ENCODE data around the gene RNPEPL1.

RNPEPL1 gene

DNA sequence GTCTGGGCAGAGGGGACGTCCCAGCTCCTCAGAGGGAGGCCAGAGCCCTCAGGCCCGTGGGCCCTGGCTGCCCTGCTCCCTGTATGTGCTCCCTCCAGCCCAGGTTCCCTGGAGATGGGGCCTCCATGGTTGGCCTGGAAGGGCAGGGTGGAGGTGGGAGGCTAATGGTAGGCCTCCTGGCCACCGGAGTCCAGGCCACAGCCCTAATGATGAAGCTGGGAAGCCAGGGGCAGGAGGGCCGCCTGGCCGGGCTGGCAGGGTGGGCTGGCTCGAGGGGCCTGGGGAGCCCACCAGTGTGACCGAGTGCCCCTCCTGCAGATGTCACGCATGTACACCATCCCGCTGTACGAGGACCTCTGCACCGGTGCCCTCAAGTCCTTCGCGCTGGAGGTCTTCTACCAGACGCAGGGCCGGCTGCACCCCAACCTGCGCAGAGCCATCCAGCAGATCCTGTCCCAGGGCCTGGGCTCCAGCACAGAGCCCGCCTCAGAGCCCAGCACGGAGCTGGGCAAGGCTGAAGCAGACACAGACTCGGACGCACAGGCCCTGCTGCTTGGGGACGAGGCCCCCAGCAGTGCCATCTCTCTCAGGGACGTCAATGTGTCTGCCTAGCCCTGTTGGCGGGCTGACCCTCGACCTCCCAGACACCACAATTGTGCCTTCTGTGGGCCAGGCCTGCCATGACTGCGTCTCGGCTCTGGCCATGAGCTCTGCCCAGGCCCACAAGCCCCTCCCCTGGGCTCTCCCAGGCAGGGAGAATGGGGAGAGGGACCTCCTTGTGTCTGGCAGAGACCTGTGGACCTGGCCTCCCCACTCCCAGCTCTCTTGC lies 9.2 kb downstream of the RNPEPL1 start:
- no peak for DNase-seq

DNA sequence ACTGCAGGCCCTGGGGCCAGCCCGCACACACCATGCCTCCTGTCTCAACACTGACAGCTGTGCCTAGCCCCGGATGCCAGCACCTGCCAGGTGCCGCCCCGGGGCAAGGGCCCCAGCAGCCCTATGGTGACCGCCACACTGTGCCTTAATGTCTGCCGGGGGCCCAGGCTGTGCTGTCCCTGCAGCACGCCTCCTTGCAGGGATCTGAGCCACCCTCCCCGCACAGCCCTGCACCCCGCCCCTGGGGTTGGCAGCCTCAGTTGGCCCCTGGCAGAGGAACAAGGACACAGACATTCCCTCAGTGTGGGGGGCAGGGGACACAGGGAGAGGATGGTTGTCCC lies 9.8 kb downstream of the RNPEPL1 start:
- DNase-seq = no peak

- DNase-seq = no peak
Measured at GRCh38 chr2:240578488-240578887, 10.2 kb downstream of the RNPEPL1 start.

DNA sequence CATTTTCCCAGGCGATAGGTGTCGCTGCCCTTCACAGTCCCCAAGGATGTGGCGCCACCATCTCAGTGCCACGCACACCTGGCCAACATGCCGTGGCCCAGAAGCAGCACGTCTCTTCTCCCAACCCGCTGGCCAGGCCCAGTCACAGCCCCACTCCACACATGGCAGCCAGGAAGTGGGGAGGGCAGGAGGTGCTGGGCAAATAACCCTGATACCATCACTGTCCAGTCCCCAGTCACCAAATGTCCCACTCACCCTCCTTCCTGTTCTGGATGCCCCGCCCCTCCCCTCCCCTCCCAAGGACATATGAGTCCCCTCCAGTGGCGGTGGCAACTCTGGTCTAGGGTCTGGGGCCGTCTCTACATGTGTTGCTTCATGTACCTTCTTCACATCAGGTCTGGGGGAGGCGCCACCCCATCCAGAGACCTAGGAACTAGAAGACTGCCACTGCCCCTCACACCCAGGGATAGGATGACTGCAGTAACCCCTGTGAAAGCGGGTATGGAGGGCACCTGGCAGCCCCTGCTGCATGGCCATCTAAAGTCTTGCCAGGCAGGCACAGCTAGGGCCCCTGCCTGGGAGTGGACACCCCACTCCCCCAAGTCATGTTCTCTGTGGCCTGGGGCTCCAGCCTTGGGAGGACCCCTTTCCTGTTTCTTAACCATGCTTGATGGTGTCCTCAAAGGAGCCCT lies 10.9 kb downstream of the RNPEPL1 start:
- DNase-seq = peak; percentile 5

DNA sequence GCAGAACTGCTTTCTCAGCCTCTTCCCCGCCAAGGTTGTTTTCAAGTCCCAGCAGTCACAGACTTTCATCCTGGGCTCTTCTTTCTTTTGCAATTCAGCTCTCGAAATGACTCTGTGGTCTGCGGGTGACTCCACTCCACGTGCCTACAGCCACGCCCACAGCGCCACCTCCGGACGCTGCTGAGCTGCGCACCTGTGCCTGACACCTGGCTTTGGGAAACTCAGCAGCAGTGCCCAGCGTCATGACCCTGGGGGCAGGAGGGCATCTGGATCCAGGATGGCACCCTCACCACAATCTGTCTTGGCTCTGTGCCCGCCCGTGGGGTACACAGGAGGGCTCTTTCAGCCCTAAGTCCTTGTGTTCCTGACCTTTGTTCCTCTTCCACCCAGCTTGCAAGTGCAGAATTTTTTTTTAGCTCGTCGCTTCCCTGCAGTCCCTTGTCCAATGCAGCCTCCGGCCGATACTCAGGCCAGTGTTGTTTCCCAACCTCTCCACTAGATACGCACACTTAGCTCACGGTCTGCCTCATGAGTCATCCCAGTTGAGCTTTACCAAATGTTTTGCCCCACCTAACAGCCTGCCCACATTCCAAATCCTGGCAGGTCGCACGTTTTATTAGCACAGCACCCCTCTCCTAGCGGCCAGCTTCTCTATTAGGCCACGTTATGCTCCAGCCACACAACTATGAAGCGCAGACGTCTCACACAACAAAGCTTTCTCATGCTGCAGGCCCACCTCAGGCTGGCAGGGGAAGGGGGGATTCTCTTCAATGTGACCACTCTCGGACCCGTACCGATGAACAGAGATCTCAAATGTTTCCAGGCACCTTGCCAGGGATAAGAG lies 11.7 kb downstream of the RNPEPL1 start:
- DNase-seq = no peak

DNA sequence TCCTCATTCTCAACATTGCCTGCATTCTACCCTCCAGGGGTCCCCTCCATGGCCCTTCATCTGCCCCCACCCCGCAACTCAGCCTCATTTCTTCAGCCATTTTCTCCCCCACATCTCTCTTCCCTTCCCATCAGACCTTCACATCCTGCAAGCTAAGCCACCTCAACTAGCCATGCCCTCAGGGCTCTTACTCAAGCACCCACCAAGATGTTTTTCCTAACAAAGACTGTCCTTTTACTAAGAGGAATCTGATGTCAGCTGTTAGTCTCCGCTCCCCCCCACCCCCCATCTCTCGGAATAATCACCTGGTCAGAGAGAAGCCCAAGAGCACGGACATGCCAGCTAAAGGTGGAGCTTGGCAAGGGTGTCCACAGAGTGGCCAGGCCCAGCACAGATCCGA lies 13.5 kb downstream of the RNPEPL1 start:
- DNase-seq = no peak

GRCh38 chr2:240582781-240583180 lies 14.5 kb downstream of the RNPEPL1 start:
- no peak for DNase-seq

DNA sequence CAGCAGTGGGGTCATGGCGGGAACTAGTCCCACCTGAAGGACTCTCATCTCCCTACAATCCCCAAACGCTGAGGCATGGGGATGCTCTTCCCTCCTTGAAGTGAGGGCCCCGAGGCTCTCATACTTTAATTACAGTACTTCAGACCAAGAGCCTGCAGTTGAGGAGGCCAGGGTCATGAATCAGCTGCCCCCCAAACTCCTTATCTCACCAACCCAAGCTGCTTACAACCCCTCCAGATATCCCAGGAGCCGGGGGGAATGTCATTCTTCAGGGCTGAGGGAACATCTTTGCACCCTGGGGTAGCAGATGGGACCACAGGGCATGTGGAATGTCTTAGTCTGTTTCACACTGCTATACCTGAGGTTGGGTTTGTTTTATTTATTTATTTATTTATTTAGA lies 15.5 kb downstream of the RNPEPL1 start:
- DNase-seq = no peak

DNA sequence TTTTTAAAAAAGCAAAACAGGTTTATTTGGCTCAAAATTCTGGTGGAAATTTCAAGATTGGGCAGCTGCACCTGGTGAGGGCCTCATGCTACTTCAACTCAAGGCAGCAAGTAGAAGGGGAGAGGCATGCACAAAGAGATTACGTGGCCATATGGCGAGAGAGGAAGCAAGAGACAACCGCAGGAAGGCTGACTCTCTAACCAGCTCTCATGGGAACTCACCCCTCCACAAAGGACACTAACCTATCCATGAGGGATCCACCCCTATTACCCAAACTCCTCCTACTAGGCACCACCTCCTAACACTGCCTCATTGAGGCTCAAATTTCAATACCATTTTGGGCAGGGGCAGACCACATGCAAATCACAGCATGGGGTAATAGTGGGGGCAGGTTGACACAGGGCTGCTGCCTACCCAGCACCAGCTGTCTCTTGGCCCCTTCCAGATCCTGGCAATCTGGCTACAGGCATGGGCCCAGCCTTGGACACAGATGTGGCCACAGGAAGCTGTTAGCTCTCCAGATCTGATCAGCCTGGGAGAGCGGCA lies 16.3 kb downstream of the RNPEPL1 start:
- DNase-seq = peak; percentile 92

- no peak for DNase-seq
Measured at GRCh38 chr2:240585101-240585500, 16.8 kb downstream of the RNPEPL1 start.

DNA sequence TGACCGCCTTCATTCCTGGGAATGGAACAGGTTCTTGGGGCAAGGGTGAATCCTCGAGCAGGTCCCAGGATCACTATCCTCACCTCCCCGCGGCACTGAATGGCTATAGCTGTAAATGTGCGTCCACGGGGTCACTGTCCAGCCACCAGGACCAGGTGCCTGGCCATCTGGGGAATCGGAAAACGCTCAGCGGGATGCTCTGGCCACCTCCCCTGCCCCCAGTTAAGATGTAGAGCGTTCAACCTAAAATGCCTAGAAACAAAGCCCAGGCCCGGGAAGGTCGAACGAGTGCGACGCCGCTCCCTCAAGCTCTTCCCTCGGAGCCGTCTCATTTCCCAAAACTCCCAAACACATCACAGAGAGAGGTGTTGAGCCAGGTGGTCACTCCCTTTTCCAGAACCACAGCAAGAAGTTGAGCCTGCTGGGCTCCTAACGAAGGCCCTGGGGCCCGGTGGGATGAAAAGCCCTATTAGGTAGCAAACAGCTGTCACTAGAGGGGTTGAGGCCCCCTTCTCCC lies 17.5 kb downstream of the RNPEPL1 start:
- no peak for DNase-seq

GRCh38 chr2:240586198-240586918 lies 18.1 kb downstream of the RNPEPL1 start, which contains the start of gene CAPN10:
TSS of gene CAPN10 (plus strand) at chr2:240586734. CDS start at chr2:240586912, 178 bp downstream.
- peak; percentile 97 for DNase-seq

- DNase-seq = peak; percentile 20
Measured at GRCh38 chr2:240586919-240587800, 18.9 kb downstream of the RNPEPL1 start.

GRCh38 chr2:240588006-240588655 lies 19.8 kb downstream of the RNPEPL1 start:
- no peak for DNase-seq

GRCh38 chr2:240588669-240589068 lies 20.4 kb downstream of the RNPEPL1 start:
- no peak for DNase-seq

- DNase-seq = no peak
Measured at GRCh38 chr2:240589375-240589774, 21.1 kb downstream of the RNPEPL1 start.

DNA sequence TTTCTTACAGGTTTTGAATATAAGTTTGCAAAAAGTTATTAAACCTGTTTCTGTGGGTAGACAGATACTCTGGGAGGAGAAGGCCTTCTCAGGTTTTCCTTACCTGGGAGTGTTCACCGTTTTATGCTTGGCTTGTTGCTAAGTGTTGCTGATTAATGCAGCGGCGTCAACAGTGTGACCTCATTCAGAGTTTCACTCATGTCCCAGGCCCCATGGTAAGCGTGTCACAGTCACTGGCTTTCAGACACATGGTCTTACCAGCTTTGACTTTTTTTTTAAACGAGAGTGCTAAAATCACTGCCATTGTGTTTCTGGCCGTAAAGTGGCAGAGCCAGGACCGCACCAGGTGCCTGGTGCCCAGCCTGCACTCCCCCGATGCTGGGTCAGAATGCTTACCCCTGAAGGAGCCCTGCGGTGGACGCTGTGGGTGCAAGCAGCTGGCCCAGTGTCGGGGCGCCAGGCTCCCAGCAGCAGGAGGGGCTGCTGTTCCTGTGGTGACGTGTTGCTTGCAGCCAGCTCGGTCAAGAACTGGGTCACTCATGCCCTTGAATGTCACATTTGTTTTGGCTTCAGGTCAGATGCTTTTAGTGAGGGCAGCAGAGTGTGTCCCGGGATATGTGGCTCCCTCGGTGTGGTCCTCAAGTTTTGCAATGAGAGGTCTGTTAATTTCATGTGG lies 21.7 kb downstream of the RNPEPL1 start:
- DNase-seq = no peak

DNA sequence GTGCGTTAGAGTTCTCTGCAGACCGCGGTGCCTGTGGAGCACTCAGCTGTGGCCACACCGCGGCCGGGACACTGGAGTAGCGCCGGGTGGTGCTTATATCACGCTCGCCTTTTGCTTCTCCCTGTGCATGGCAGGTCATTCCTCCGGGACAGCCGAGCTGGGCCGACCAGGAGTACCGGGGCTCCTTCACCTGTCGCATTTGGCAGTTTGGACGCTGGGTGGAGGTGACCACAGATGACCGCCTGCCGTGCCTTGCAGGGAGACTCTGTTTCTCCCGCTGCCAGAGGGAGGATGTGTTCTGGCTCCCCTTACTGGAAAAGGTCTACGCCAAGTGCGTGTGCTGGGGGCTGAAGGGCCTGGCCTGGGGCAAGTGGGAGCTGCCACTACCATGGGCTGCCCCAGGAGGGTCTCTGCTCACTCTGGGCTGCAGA lies 22.4 kb downstream of the RNPEPL1 start:
- DNase-seq = no peak

GRCh38 chr2:240591226-240591625 lies 22.9 kb downstream of the RNPEPL1 start:
- DNase-seq = no peak

- DNase-seq = no peak
Measured at GRCh38 chr2:240591784-240592183, 23.5 kb downstream of the RNPEPL1 start.
